H54 (cell line): Measurements from ENCODE around the gene PCDHGA1.
"Not testable (repeated sequence)": the region's sequence is repeated elsewhere in the genome, so short reads cannot be mapped to it uniquely, and the experiment has no call there.

Source experiments
- DNase-seq: peaks from one replicate; pipeline ENCODE4 v3.0.0; 2011; ENCODE audit warnings: low spot score, mixed read lengths; ENCODE audit not compliant: insufficient read length
- FAIRE-seq: peaks from 3 replicates; lab custom pipeline; 2011; peaks lifted over from hg19 to GRCh38; lab: Jason Lieb, UNC
- POLR2A ChIP-seq: IDR thresholded peaks from 2 replicates; pipeline ENCODE4 v1.6.1; 2011; ENCODE audit warnings: low read depth, mild to moderate bottlenecking, low read length

PCDHGA1 gene

GRCh38 chr5:141382469-141383294 is 52.4 kb downstream of the PCDHGA1 start, which contains the start of gene PCDHGA7:
PCDHGA7 (plus strand) TSS chr5:141382742; CDS start chr5:141382900, 158 bp downstream.
- FAIRE-seq (no peak), DNase-seq (no peak)
- no peak for TF ChIP-seq POLR2A

GRCh38 chr5:141383345-141383744 is 53.0 kb downstream of the PCDHGA1 start:
- FAIRE-seq (no peak), DNase-seq (no peak)
- no peak for TF ChIP-seq POLR2A

GRCh38 chr5:141384471-141385267 is 54.4 kb downstream of the PCDHGA1 start:
- DNase-seq (no peak), FAIRE-seq (no peak)
- TF ChIP-seq POLR2A, result no peak

DNA sequence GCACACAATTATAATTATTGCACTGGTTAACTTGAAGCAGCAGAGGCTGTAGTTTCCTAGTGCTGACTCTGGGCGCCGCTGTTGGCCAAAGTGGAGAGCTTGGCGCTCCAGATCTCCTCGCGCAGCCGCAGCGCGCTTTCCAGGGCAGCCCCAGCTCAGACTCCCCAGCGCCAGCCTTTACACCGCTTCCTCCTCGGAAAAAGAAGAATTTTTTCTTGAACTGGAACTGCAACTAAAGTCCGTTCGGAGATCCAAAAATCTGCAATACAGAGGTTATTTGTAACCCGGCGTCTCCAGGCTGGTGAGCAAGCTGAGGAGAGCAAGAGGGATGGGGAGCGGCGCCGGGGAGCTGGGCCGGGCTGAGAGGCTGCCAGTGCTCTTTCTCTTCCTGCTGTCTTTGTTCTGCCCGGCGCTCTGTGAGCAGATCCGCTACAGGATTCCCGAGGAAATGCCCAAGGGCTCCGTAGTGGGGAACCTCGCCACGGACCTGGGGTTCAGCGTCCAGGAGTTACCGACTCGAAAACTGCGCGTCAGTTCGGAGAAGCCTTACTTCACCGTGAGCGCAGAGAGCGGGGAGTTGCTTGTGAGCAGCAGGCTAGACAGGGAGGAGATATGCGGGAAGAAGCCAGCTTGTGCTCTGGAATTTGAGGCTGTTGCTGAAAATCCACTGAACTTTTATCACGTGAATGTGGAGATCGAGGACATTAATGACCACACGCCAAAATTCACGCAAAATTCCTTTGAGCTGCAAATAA is 57.4 kb downstream of the PCDHGA1 start, which contains the start of gene PCDHGB4:
PCDHGB4 (plus strand) TSS at position 142 of the 755 bp plus-strand sequence; CDS start at position 329, 187 bp downstream.
- not testable (repeated sequence) for DNase-seq, FAIRE-seq

DNA sequence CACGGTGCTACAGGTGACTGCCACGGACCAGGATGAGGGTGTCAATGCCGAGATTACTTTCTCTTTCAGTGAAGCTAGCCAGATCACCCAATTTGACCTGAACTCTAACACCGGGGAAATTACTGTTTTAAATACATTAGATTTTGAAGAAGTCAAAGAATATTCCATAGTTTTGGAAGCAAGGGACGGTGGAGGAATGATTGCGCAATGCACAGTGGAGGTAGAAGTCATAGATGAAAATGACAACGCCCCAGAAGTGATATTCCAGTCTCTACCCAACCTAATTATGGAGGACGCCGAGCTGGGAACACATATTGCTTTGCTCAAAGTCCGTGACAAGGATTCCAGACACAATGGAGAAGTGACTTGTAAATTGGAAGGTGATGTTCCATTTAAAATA is 58.3 kb downstream of the PCDHGA1 start:
- DNase-seq, result no peak
- no peak for FAIRE-seq
- no peak for TF ChIP-seq POLR2A

- no peak for TF ChIP-seq POLR2A
- no peak for FAIRE-seq
- no peak for DNase-seq
These were observed 59.1 kb downstream of the PCDHGA1 start for GRCh38 chr5:141389153-141390042.

DNA sequence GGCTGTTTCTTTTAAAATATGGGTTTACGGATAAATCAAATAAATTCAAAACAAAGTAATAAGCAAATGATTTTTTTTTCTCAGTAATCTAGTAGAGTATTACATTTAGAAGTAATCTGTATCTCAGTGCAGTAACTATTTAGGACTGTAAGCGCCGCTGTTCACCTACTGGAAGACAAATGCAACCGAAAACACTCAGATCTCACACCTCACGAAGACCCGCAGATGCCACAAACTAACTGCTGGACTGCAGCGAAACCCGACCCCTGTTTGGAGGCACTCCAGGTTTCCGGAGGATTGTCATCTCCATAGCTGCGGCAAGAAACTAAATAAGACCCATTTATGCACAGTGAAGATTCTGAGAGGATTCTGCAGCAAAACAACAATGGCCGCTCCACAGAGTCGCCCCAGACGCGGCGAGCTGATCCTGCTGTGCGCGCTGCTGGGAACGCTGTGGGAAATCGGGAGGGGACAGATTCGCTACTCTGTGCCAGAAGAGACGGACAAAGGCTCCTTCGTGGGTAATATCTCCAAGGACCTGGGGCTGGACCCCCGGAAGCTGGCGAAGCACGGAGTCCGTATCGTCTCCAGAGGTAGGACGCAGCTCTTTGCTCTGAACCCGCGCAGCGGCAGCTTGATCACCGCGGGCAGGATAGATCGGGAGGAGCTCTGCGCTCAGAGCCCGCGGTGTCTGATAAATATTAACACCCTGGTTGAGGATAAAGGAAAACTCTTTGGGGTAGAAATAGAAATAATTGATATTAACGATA is 62.3 kb downstream of the PCDHGA1 start, which contains the start of gene PCDHGA8:
PCDHGA8 (plus strand) TSS at position 205 of the 770 bp plus-strand sequence; CDS start at position 386, 181 bp downstream.
- TF ChIP-seq POLR2A, result no peak
- DNase-seq (no peak), FAIRE-seq (no peak)

- FAIRE-seq (no peak), DNase-seq (no peak)
- TF ChIP-seq POLR2A, result no peak
These were observed 63.0 kb downstream of the PCDHGA1 start for GRCh38 chr5:141393267-141393666.

GRCh38 chr5:141394401-141395187 is 64.3 kb downstream of the PCDHGA1 start:
- FAIRE-seq, DNase-seq: not testable (repeated sequence)

DNA sequence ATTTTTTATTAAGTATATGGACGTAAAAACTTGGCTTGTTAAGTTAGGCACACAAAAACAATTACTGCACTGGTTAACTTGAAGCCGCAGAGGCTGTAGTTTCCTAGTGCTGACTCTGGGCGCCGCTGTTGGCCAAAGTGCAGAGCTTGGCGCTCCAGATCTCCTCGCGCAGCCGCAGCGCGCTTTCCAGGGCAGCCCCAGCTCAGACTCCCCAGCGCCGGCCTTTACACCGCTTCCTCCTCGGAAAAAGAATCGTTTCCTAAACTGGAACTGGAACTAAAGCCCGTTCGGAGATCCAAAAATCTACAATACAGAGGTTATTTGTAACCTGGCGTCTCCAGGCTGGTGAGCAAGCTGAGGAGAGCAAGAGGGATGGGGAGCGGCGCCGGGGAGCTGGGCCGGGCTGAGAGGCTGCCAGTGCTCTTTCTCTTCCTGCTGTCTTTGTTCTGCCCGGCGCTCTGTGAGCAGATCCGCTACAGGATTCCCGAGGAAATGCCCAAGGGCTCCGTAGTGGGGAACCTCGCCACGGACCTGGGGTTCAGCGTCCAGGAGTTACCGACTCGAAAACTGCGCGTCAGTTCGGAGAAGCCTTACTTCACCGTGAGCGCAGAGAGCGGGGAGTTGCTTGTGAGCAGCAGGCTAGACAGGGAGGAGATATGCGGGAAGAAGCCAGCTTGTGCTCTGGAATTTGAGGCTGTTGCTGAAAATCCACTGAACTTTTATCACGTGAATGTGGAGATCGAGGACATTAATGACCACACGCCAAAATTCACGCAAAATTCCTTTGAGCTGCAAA is 67.6 kb downstream of the PCDHGA1 start, which contains the start of gene PCDHGB5:
PCDHGB5 (plus strand) TSS at position 192 of the 796 bp plus-strand sequence; CDS start at position 373, 181 bp downstream.
- FAIRE-seq, DNase-seq: not testable (repeated sequence)
